GM19193 (cell line): ENCODE data around the gene RPL26.

Experiments
- POLR2A ChIP-seq: IDR thresholded peaks from 4 replicates; pipeline ENCODE4 v1.6.1; 2011; ENCODE audit not compliant: insufficient read depth, insufficient read length; ENCODE audit errors: extremely low read depth

The RPL26 gene

DNA sequence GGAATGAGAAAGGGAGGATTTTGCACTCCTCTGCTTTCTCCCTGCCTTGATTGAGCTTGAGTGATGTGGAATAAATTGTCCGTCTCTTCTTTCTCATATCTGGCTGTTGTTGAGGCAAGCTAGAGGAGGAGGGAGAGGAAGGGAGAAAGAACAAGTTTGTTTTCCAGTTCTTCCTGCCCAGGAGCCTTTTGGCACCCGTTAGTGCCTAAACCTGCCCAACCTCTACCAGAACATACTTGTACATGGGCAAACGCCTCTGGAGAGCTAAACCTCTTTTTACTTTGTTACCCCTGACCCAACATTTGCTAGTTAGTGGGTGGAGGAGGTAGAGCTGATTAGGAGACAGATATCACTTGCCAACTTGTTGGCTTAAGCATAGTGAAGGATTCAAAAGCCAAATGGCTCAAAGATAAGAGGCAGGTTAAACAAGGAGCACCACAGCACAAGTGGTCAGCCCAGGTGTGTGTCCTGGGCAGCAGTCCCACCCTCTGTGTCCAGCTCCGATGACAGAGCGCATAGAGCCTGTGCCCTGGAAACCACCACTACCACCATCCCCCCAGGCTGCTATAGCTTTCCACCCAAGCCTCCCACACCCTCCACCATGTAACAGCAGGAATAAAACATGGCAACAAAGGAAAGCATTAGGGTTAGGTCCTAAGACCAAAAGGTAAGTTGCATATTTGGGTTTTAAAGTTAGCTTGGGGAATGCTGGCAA lies 36.9 kb downstream of the RPL26 start:
- no peak for TF ChIP-seq POLR2A

DNA sequence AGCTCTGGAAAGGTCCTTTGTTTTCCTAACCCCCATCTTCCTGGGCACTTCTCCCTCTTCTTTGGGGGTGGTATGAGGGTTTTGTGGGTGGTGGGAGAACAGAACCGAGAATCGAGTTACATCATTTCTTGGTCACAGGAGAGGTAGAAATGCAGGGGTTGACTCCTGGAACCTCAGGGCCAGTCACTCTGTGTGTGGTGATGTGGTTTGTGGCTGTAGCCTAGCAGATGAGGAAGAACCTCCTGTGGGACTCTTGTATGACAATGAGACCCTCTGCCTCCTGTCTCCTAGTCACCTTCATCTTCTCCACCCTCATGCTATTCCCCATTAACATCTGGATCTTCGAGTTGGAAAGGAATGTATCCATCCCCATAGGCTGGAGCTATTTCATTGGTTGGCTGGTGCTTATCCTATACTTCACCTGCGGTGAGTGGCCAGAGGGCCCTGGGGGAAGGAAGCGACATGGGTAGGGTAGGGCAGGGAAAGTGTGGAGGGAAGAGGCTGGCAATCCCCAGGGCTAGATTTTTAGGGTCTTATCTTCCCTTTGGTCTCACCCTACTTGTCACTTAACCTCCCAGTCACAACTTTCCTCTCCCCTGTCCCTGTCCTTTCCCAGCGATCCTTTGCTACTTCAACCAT lies 37.8 kb downstream of the RPL26 start:
- no peak for TF ChIP-seq POLR2A

DNA sequence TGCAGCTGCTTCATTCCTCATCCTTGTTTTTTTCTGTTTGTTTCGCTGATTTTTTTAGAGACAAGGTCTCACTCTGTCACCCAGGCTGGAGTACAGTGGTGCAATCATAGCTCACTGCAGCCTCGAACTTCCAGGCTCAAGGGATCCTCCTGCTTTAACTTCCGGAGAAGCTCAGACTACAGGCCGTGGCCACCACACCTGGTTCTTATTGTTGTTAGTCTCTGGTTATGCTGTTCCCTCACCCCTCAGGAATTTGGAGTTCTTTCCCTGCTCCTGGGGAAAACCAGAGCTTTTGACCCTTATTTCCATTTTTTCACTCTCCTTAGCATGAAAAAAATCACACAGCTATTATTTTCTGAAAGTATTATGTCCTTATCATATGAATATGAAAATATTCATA lies 41.5 kb downstream of the RPL26 start:
- no peak for TF ChIP-seq POLR2A

DNA sequence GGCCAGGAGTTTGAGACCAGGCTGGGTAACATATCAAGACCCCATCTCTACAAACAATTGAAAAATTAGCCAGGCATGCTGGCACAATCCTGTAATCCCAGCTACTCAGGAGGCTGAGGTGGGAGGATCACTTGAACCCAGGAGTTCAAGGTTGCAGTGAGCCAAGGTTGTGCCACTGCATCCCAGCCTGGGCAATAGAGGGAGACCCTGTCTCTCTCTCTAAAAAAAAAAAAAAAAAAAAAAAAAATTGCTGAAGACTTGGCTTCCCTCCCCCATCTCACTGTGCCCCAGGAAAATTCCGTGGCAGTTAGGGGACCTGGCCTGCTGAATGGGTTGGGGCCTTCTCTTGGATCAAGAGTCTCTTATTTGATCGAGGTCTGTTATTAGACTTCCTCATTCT lies 43.5 kb downstream of the RPL26 start, which contains the start of gene ODF4:
Gene ODF4 (plus strand): TSS at position 301 of the 400 bp plus-strand sequence. CDS start 212 bp downstream, outside the sequence.
- no peak for TF ChIP-seq POLR2A

DNA sequence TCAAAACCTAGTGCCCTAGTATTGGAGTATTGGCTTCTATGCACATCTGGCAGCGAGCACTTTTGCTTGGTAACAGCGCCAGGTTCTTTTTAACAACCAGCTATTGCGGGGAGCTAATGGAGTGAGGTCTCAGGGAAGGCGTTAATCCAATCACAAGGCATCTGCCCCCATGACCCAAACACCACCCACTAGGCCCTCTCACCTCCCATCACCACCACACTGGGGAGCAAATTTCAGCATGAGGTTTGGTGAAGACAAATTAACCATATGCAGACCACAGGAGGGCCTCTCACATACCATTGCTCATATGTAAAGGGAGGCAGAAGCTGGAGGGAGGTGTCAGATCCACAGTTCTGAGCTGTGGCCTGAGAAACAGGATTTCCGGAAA lies 44.2 kb downstream of the RPL26 start:
- TF ChIP-seq POLR2A = no peak

DNA sequence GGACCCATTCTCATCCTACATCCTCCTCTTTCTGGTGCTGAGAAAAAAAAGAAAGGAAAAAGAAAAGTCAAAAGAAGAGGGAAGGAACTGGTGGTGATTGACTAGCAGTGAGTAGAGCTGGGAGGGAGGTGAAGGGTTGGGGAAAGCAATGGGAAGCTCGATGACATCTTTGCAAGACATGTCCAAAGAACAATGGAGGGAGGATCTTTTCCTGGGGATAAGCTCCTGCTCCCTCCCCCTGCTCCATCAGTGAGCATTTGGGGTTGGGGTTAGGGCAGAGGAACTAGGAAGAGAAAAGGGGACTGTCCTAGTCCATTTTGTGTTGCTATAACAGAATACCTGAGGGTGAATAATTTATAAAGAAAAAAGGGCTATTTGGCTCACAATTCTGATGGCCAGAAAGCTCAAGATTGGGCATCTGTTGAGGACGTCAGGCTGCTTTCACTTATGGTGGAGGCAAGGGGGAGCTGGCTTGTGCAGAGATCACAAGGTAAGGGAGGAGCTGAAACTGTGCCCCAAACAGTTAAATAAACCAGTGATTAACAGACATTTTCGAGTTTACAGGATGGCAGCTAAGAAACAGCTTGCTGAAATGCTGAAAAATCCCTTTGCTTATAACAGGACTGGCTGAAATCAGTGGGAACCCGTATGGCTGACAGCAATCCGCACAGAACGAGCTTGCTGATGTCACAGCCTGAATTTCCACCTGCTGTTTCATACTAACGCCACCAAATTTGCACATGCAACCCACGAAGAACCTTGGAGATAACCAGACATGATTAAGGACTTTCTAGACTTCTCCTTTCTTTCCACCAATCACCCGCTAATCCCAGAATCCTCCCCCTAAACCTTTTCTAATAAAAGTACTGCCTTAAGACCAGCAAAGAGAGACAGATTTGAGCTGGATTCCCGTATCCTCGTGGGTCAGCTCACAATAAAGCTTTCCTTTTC lies 44.9 kb downstream of the RPL26 start:
- no peak for TF ChIP-seq POLR2A

DNA sequence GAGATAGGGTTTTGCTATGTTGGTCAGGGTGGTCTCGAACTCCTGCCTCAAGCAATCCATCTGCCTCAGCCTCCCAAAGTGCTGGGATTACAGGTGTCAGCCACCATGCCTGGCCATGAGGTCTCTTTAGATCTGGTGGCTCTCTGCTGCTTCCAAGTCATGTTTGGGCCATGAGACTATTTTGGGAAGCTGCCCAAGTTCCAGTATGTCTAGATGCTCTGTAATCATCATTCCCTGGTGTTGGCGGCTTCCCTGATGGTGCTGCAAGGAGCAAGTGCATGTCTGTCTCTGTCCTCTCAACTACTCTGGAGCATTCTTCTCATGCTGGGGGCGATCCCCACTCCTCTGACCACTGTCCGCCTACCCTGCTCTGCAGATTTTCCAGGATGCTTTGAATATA lies 49.7 kb downstream of the RPL26 start:
- no peak for TF ChIP-seq POLR2A

DNA sequence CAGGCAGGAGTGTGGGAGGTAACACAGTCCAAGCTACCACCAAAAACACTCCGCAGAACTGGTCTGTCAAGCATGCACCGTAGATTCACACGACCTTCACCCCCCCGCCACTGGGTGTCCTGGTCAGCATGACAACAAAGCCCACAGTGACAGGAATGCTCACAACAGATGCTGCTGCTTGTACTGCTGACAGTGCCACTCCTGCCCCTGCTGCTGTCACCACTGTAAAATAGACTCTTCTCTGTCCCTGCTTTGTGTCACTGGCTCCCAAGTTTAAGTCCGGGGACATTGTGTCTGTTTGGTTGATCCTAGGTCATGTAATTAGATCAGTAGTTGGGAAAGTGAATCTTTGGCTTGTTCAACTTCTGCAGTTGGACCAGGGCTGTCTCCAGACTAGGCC lies 50.3 kb downstream of the RPL26 start:
- no peak for TF ChIP-seq POLR2A

DNA sequence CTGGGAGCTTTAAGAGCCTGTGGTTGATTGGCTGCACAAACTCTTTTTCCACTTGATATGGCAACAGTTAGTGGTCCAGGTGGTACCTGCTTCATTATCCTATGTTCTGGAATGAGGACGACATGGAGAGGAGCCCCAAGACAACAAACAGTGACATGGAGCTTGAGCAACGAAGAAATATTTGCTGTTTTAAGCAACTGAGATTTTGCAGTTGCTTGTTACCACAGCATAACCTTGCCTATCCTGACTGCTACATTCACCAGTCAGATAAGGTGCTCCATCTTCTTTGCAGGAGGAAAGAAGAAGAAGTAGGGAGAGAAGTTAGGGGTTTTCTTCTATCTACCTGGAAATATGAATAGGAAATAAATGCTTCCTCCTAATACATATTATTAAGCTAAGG lies 50.9 kb downstream of the RPL26 start:
- no peak for TF ChIP-seq POLR2A
